Left cardiac atrium (tissue), 4 donors: Measurements from ENCODE around the gene IFI35. TPM values are rescaled to one million over a fixed set of nuclear protein-coding genes. Genes with fewer than 3 reads are reported as not detected.
"Not testable (repeated sequence)": the region's sequence is repeated elsewhere in the genome, so short reads cannot be mapped to it uniquely, and the experiment has no call there.

Source experiments
- ATAC-seq, 2 donors: fragments of 200-7000 bp; cut with Tn5 transposase; one replicate each; pipeline ENCODE4 v1.9.1; 2020; ENCODE audit warnings: mild to moderate bottlenecking in 2 of 2, moderate library complexity in 2 of 2
- DNase-seq: peaks from one replicate; pipeline ENCODE4 v3.0.0-alpha.2; 2020
- intact Hi-C, 2 donors: fragments of 100-400 bp; cut with DNase I; formaldehyde crosslinking; loops; one replicate each; pipeline versions ENCODE4 v1.14.1 to v1.15.1; 2022 to 2023
- total RNA-seq, 2 donors: library from RNA; stranded (reverse); fragmentation: NEBNext Ultra II Directional; extraction: Animal tissue kit (Norgen Biotek cat#: 25700); gene quantifications; one replicate each; pipeline ENCODE4 v1.2.1, GENCODE V29; 2021
- donor health status: DM: no; HTN: yes; CAD: no.
- donor health status: DM: no; HTN: yes; CAD: no; lungs with severe emphysema.
- donor health status: DM: yes; HTN: yes; CAD: no.
- donor health status: Dilated cardiomyopathy.

Gene IFI35
- total RNA-seq, 2 donors from 2014 or later, result 19.4 to 23.7 TPM

- ATAC-seq, result no peak
- intact Hi-C loops, result no loop called here
- DNase-seq, result no peak
Observed at GRCh38 chr17:42992872-42993271, 13.7 kb upstream of the IFI35 start.

GRCh38 chr17:42993913-42994312, 12.7 kb upstream of the IFI35 start:
- intact Hi-C loops, DNase-seq, ATAC-seq: not testable (repeated sequence)

GRCh38 chr17:42997390-42997983, 9.1 kb upstream of the IFI35 start:
- ATAC-seq, result peak in 1 of 2 donors; percentile 2

GRCh38 chr17:42997984-42998938, 8.3 kb upstream of the IFI35 start, which contains the start of gene RPL27:
Gene RPL27 (plus strand): TSS chr17:42998419. CDS start chr17:42998751, 332 bp downstream.
- ATAC-seq (peak; percentile 98 to 99), DNase-seq (peak; percentile 98)
- intact Hi-C loops, result no loop called here

More at GRCh38 chr17:42997390-42997983, 9.1 kb upstream of the IFI35 start:
- no peak for DNase-seq
- intact Hi-C loops, result no loop called here

GRCh38 chr17:42999003-42999525, 7.5 kb upstream of the IFI35 start:
- ATAC-seq (no peak), DNase-seq (peak; percentile 9)
- intact Hi-C loops, result no loop called here

GRCh38 chr17:43000894-43001293, 5.7 kb upstream of the IFI35 start:
- intact Hi-C loops, result not testable (repeated sequence)
- peak; percentile 18 for DNase-seq

GRCh38 chr17:43003542-43004172, 2.9 kb upstream of the IFI35 start:
- intact Hi-C loops, result no loop called here
- DNase-seq (no peak), ATAC-seq (no peak)

More at GRCh38 chr17:43000894-43001293, 5.7 kb upstream of the IFI35 start:
- ATAC-seq, result not testable (repeated sequence)

GRCh38 chr17:43010667-43011308, 4.2 kb downstream of the IFI35 start:
- DNase-seq, result no peak
- ATAC-seq, result no peak
- intact Hi-C loops, result no loop called here

- DNase-seq (peak; percentile 49), ATAC-seq (peak in 1 of 2 donors; percentile 16)
- intact Hi-C loops, result no loop called here
Observed at GRCh38 chr17:43011728-43012472, 5.3 kb downstream of the IFI35 start.

GRCh38 chr17:43013296-43013695, 6.7 kb downstream of the IFI35 start:
- DNase-seq (no peak), ATAC-seq (no peak)
- intact Hi-C loops, result no loop called here

- ATAC-seq (peak in 1 of 2 donors; percentile 24), DNase-seq (no peak)
- intact Hi-C loops, result no loop called here
Observed at GRCh38 chr17:43014020-43014648, 7.5 kb downstream of the IFI35 start.

GRCh38 chr17:43014649-43015542, 8.3 kb downstream of the IFI35 start:
- ATAC-seq (peak in 1 of 2 donors; percentile 2), DNase-seq (no peak)
- intact Hi-C loops, result no loop called here

GRCh38 chr17:43015579-43015978, 9.0 kb downstream of the IFI35 start:
- peak; percentile 59 to 60 for ATAC-seq

GRCh38 chr17:43016216-43016615, 9.6 kb downstream of the IFI35 start:
- intact Hi-C loops, result no loop called here
- ATAC-seq (no peak), DNase-seq (no peak)

More at GRCh38 chr17:43015579-43015978, 9.0 kb downstream of the IFI35 start:
- intact Hi-C loops, result no loop called here
- peak; percentile 87 for DNase-seq

GRCh38 chr17:43018008-43018853, 11.6 kb downstream of the IFI35 start:
- no peak for DNase-seq
- intact Hi-C loops, result no loop called here
- no peak for ATAC-seq

GRCh38 chr17:43018932-43019331, 12.3 kb downstream of the IFI35 start:
- intact Hi-C loops, result no loop called here
- ATAC-seq (no peak), DNase-seq (no peak)
